Glutamatergic neuron (in vitro differentiated cells): ENCODE results near the gene SET. TPM values are rescaled to one million over a fixed set of nuclear protein-coding genes. Genes with fewer than 3 reads are reported as not detected.

ENCODE experiments used
- DNase-seq: peaks from one replicate; pipeline ENCODE4 v3.0.0; 2022
- H3K27ac Mint-ChIP-seq: one replicate; pipeline ENCODE4 v1.8.0; 2020; ENCODE audit warnings: mild to moderate bottlenecking, mixed read lengths, inconsistent platforms; ENCODE audit not compliant: unreplicated experiment
- H3K27me3 Mint-ChIP-seq: one replicate; pipeline ENCODE4 v1.8.0; 2020; ENCODE audit warnings: mild to moderate bottlenecking, moderate library complexity, mixed read lengths, inconsistent platforms; ENCODE audit not compliant: unreplicated experiment
- H3K36me3 Mint-ChIP-seq: one replicate; pipeline ENCODE4 v1.8.0; 2020; ENCODE audit warnings: mild to moderate bottlenecking, mixed read lengths, inconsistent platforms; ENCODE audit not compliant: unreplicated experiment
- H3K4me1 Mint-ChIP-seq: one replicate; pipeline ENCODE4 v1.8.0; 2020; ENCODE audit warnings: mild to moderate bottlenecking, low read depth, mixed read lengths, inconsistent platforms; ENCODE audit not compliant: unreplicated experiment
- H3K4me3 Mint-ChIP-seq: one replicate; pipeline ENCODE4 v1.8.0; 2020; ENCODE audit warnings: mild to moderate bottlenecking, mixed read lengths, inconsistent platforms; ENCODE audit not compliant: unreplicated experiment
- H3K9me3 Mint-ChIP-seq: one replicate; pipeline ENCODE4 v1.8.0; 2020; ENCODE audit warnings: mild to moderate bottlenecking, moderate library complexity, mixed read lengths, inconsistent platforms; ENCODE audit not compliant: unreplicated experiment
- CTCF ChIP-seq: fragments of 200-600 bp; sonication (generic); IDR thresholded peaks from one replicate; pipeline ENCODE4 v1.5.0; 2021; ENCODE audit not compliant: partially characterized antibody, unreplicated experiment
- total RNA-seq: library from RNA; stranded (reverse); fragmentation: NEBNext Ultra II Directional; extraction: Animal tissue kit (Norgen Biotek cat#: 25700); gene quantifications from one replicate; pipeline ENCODE4 v1.2.1, GENCODE V29; 2021; ENCODE audit not compliant: unreplicated experiment

SET gene
- total RNA-seq, 1 donor from 2014 or later, result 387 TPM

- Mint-ChIP-seq H3K9me3 (no peaks in the 10 kb centered on the region), H3K4me1 (no peaks in the 10 kb centered on the region), H3K4me3 (peak overlapping the region; percentile 67), H3K27me3 (peaks cover 3% of the 10 kb centered on the region), H3K27ac (no peak overlapping the region), H3K36me3 (no peaks in the 10 kb centered on the region)
- no peak for TF ChIP-seq CTCF
- DNase-seq, result peak; percentile 35
Measured at GRCh38 chr9:128702949-128703615, 14.1 kb downstream of the SET start.

GRCh38 chr9:128703616-128704355 lies 14.8 kb downstream of the SET start:
- Mint-ChIP-seq H3K27ac (no peak overlapping the region), H3K4me3 (peak overlapping the region; percentile 67), H3K9me3 (no peaks in the 10 kb centered on the region), H3K4me1 (no peaks in the 10 kb centered on the region), H3K27me3 (peaks cover 3% of the 10 kb centered on the region), H3K36me3 (no peaks in the 10 kb centered on the region)
- no peak for DNase-seq
- no peak for TF ChIP-seq CTCF

GRCh38 chr9:128704356-128704670 lies 15.3 kb downstream of the SET start:
- H3K9me3 Mint-ChIP-seq, result no peaks in the 10 kb centered on the region
- H3K27ac Mint-ChIP-seq, result no peak overlapping the region
- DNase-seq, result no peak
- no peak for TF ChIP-seq CTCF
- no peaks in the 10 kb centered on the region for H3K36me3 Mint-ChIP-seq
- H3K4me1 Mint-ChIP-seq, result no peaks in the 10 kb centered on the region
- no peak overlapping the region for H3K4me3 Mint-ChIP-seq
- H3K27me3 Mint-ChIP-seq, result peaks cover 3% of the 10 kb centered on the region

- no peak overlapping the region for H3K27ac Mint-ChIP-seq
- TF ChIP-seq CTCF, result no peak
- H3K9me3 Mint-ChIP-seq, result no peaks in the 10 kb centered on the region
- DNase-seq, result no peak
- H3K4me3 Mint-ChIP-seq, result no peak overlapping the region
- H3K36me3 Mint-ChIP-seq, result no peaks in the 10 kb centered on the region
- H3K27me3 Mint-ChIP-seq, result peaks cover 3% of the 10 kb centered on the region
- no peaks in the 10 kb centered on the region for H3K4me1 Mint-ChIP-seq
Measured at GRCh38 chr9:128705051-128705965, 16.3 kb downstream of the SET start.
